KBM-7 (cell line): Measurements from ENCODE around the gene ATP1B3.
"Not testable (repeated sequence)": the region's sequence is repeated elsewhere in the genome, so short reads cannot be mapped to it uniquely, and the experiment has no call there.

Experiments
- DNase-seq: peaks from one replicate; pipeline ENCODE4 v3.0.0-alpha.2; 2015
- in situ Hi-C: fragments of 300-500 bp; cut with MboI; formaldehyde crosslinking; loops from 2 replicates; pipeline ENCODE4 v1.14.3; 2020; ENCODE audit warnings: low sequenced_read_pairs, low pct_unique_long_range_greater_than_20kb, mixed read lengths

Gene ATP1B3

GRCh38 chr3:141858312-141858711 is 18.1 kb upstream of the ATP1B3 start:
- in situ Hi-C loops = no loop called here

GRCh38 chr3:141859651-141860050 is 16.8 kb upstream of the ATP1B3 start:
- DNase-seq = no peak
- in situ Hi-C loops = no loop called here

More at GRCh38 chr3:141858312-141858711, 18.1 kb upstream of the ATP1B3 start:
- no peak for DNase-seq

GRCh38 chr3:141860086-141860669 is 16.3 kb upstream of the ATP1B3 start:
- in situ Hi-C loops = no loop called here
- DNase-seq = no peak

- in situ Hi-C loops = no loop called here
Measured at GRCh38 chr3:141860766-141861513, 15.5 kb upstream of the ATP1B3 start.

GRCh38 chr3:141862279-141862816 is 14.1 kb upstream of the ATP1B3 start:
- in situ Hi-C loops = no loop called here

More at GRCh38 chr3:141860766-141861513, 15.5 kb upstream of the ATP1B3 start:
- DNase-seq = peak; percentile 37

GRCh38 chr3:141863491-141863890 is 13.0 kb upstream of the ATP1B3 start:
- no peak for DNase-seq
- in situ Hi-C loops = no loop called here

More at GRCh38 chr3:141862279-141862816, 14.1 kb upstream of the ATP1B3 start:
- DNase-seq = no peak

- in situ Hi-C loops = no loop called here
- DNase-seq = no peak
Measured at GRCh38 chr3:141864281-141864970, 12.0 kb upstream of the ATP1B3 start.

- in situ Hi-C loops = no loop called here
- DNase-seq = no peak
Measured at GRCh38 chr3:141865101-141865500, 11.3 kb upstream of the ATP1B3 start.

GRCh38 chr3:141870091-141870687 is 6.3 kb upstream of the ATP1B3 start:
- DNase-seq = no peak
- in situ Hi-C loops = no loop called here

- in situ Hi-C loops = no loop called here
- DNase-seq = peak; percentile 89
Measured at GRCh38 chr3:141875374-141875892, 1.0 kb upstream of the ATP1B3 start.

GRCh38 chr3:141875893-141876380 is 506 bp upstream of the ATP1B3 start:
- in situ Hi-C loops = no loop called here
- DNase-seq = no peak

GRCh38 chr3:141876891-141877621 is 613 bp downstream of the ATP1B3 start:
- DNase-seq = peak; percentile 51
- in situ Hi-C loops = no loop called here

- no peak for DNase-seq
Measured at GRCh38 chr3:141877911-141878310, 1.5 kb downstream of the ATP1B3 start.

GRCh38 chr3:141878326-141878725 is 1.9 kb downstream of the ATP1B3 start:
- in situ Hi-C loops = no loop called here
- DNase-seq = peak; percentile 69

More at GRCh38 chr3:141877911-141878310, 1.5 kb downstream of the ATP1B3 start:
- in situ Hi-C loops = no loop called here

- in situ Hi-C loops = no loop called here
Measured at GRCh38 chr3:141878817-141879216, 2.4 kb downstream of the ATP1B3 start.

GRCh38 chr3:141881702-141882101 is 5.3 kb downstream of the ATP1B3 start:
- in situ Hi-C loops = no loop called here
- peak; percentile 37 for DNase-seq

More at GRCh38 chr3:141878817-141879216, 2.4 kb downstream of the ATP1B3 start:
- DNase-seq = no peak

GRCh38 chr3:141887051-141887450 is 10.6 kb downstream of the ATP1B3 start:
- no peak for DNase-seq
- in situ Hi-C loops = no loop called here

- in situ Hi-C loops, DNase-seq: not testable (repeated sequence)
Measured at GRCh38 chr3:141888548-141888947, 12.1 kb downstream of the ATP1B3 start.
